ENCODE measurements around the gene CAMK1. TPM values are rescaled to one million over a fixed set of nuclear protein-coding genes. Genes with fewer than 3 reads are reported as not detected.

The CAMK1 gene
- total and polyA plus RNA-seq, 2 donors (not counting 3 experiments of a cell fraction or from before 2014, with no cell fraction given), result 23.5 to 28.4 TPM

GRCh38 chr3:9792405-9793160 lies 22.8 kb upstream of the CAMK1 start, which contains the start of the genes ARPC4 and TADA3:
ARPC4 (plus strand) TSS chr3:9793082; CDS start chr3:9793122, 40 bp downstream.
TADA3 (minus strand) TSS chr3:9792473; CDS start chr3:9791466, 1,007 bp downstream.
- H3K4me3 ChIP-seq (replicated peaks in 1 of 3; ENCODE audit: insufficient read depth in 1 of 3, low read depth in 1 of 3, low read length in 3 of 3), result peak within 1 kb of the TSS; percentile 68 to 88 (median 88)
- intact Hi-C loops (cut with micrococcal nuclease) (loop anchor here (1.0 to 5.0 kb wide), 8 partner anchors 17 to 395 kb away; partner anchors contain the start of genes BRPF1, CRELD1, IL17RC and MTMR14), dilution Hi-C loops (cut with MboI; ENCODE audit: extremely low pct_ligation_motif_present, low sequenced_read_pairs) (no loop called here)

More at GRCh38 chr3:9792405-9793160, 22.8 kb upstream of the CAMK1 start, which contains the start of the genes ARPC4 and TADA3:
- peak within 1 kb of the TSS; percentile 97 for H3K9ac ChIP-seq (replicated peaks; ENCODE audit: extremely low read depth, insufficient read depth, low read length)
- BruUV-seq (replicated peaks), result no TSS peak
- H3K27ac ChIP-seq (ENCODE audit: insufficient read depth, low read depth, low read length), result peak within 1 kb of the TSS; percentile 93
- FAIRE-seq, result peak; percentile 99
- H3K79me2 ChIP-seq (ENCODE audit: control insufficient read depth, insufficient read depth, low read length), result peaks cover 43% of the 10 kb centered on the region
- ChIA-PET POLR2A (interaction anchor here (0.7 to 1.0 kb wide), 4 partner anchors 23 to 140 kb away, joined by 3 read pairs; partner anchors contain the start of genes CAMK1, CRELD1 and OGG1), CTCF (interaction anchor here (0.5 to 1.8 kb wide), 8 partner anchors 11 to 154 kb away, joined by 3 to 10 read pairs (median 4); partner anchors contain the start of gene CRELD1)
- H3K9me3 ChIP-seq (replicated peaks; ENCODE audit: control insufficient read depth, insufficient read depth, low read length), result no peaks in the 10 kb centered on the region
- H4K20me1 ChIP-seq (replicated peaks; ENCODE audit: control insufficient read depth, extremely low read depth, insufficient read depth, low read length), result no peaks in the 10 kb centered on the region
- DNase-seq (ENCODE audit: low read depth, low spot score), result peak; percentile 95
- no peaks in the 10 kb centered on the region for H3K27me3 ChIP-seq (ENCODE audit: control insufficient read depth in 2 of 2, insufficient read depth in 2 of 2, low read length in 2 of 2)
- H3K36me3 ChIP-seq (ENCODE audit: control insufficient read depth in 2 of 2, extremely low read depth in 1 of 2, insufficient read depth in 2 of 2, low read length in 2 of 2), result peaks cover 0 to 4% of the 10 kb centered on the region in 2 experiments
- H3K4me2 ChIP-seq (ENCODE audit: insufficient read depth, low read length), result peak within 1 kb of the TSS; percentile 68
- no peaks in the 10 kb centered on the region for H3K9me1 ChIP-seq (replicated peaks; ENCODE audit: control insufficient read depth, extremely low read depth, insufficient read depth, low read length)
- H3K4me1 ChIP-seq (ENCODE audit: control insufficient read depth, extremely low read depth, insufficient read depth, low read length), result peaks cover 13% of the 10 kb centered on the region
- peak; percentile 90 for TF ChIP-seq POLR2AphosphoS5 (IDR thresholded peaks at IDR 0.05; ENCODE audit: insufficient read depth, low read depth, low read length)
- TF ChIP-seq POLR2A (IDR thresholded peaks at IDR 0.05; ENCODE audit: low read depth, low read length), result peak; percentile 88
- TF ChIP-seq EZH2 (IDR thresholded peaks at IDR 0.05; ENCODE audit: borderline replicate concordance, low read depth, low read length, severe bottlenecking), result no peak
- TF ChIP-seq CTCF (IDR thresholded peaks at IDR 0.05; ENCODE audit: extremely low read depth in 1 of 2, insufficient read depth in 1 of 2, low read depth in 1 of 2, low read length in 2 of 2), result peak in 1 of 2 donors; percentile 12
- peak within 1 kb of the TSS; percentile 83 for H2AFZ ChIP-seq (ENCODE audit: low read depth, low read length)
